Left lobe of liver (tissue), 2 donors: ENCODE data around the gene MICAL2. TPM values are rescaled to one million over a fixed set of nuclear protein-coding genes. Genes with fewer than 3 reads are reported as not detected.

Source experiments
- ATAC-seq: fragments of 200-7000 bp; cut with Tn5 transposase; one replicate; pipeline ENCODE4 v1.9.1; 2020; ENCODE audit warnings: mild to moderate bottlenecking, moderate library complexity
- DNase-seq: peaks from one replicate; pipeline ENCODE4 v3.0.0-alpha.2; 2020; ENCODE audit warnings: low spot score
- total RNA-seq: library from RNA; stranded (reverse); gene quantifications from one replicate; pipeline ENCODE4 v1.2.1, GENCODE V29; 2021
- donor health status: DM: no; HTN: no; CAD: no; lungs with moderate emphysema.
- donor health status: DM: no; HTN: yes; CAD: no.

MICAL2 gene
- total RNA-seq, 1 donor from 2014 or later, result 47.8 TPM

DNA sequence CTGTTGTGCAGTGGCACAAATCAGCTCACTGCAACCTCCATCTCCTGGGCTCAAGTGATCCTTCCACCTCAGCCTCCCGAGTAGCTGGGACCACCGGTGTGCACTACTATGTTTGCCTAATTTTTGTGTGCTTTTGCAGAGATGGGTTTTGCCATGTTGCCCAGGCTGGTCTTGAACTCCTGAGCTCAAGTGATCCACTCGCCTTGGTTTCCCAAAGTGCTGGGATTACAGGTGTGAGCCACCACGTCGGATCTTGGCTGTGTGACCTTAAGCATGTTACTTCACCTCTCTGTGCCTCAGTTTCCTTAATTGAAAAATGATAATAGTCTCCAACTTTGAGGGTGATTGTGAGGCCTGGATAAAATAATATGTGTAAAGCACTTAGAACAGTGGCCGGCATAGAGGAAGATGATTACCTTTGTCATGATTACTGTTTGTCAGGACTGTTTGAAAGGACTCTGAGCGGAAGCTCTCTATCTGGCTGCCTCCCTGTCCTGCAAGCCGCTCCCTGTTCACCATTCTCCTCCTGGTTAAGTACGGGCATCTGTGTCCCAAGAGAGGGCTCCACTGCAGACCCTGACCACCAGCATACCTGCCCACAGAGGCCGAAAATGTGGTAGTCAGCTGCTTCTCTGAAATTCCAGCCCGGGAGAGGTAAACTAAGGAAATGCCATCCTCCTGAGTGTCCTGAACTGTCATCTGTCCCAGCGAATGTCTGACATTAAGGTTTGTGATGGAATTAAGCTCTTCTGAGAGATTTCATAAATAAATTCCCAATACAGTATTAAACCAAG lies 73.6 kb downstream of the MICAL2 start:
- no peak for ATAC-seq
- no peak for DNase-seq

DNA sequence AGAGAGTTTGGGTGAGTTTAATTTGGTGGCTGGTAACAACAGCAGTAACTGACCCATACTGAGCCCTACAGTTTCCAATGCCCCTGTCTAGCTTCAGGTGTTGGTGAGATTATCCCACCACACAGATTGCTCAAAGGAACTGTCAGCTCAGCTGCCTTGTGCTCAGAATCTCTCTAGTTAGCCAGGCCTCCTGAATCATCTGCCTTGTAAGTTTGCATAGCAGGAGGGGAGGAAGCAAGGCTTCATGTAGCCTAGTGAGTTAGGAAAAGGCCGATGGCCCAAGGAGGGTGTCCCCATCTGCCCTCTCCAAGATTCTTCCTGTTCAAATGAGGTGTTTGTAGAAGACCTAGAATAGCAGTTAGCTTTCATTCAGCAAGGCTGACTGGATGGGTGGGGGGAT lies 74.3 kb downstream of the MICAL2 start:
- no peak for DNase-seq
- ATAC-seq, result no peak

DNA sequence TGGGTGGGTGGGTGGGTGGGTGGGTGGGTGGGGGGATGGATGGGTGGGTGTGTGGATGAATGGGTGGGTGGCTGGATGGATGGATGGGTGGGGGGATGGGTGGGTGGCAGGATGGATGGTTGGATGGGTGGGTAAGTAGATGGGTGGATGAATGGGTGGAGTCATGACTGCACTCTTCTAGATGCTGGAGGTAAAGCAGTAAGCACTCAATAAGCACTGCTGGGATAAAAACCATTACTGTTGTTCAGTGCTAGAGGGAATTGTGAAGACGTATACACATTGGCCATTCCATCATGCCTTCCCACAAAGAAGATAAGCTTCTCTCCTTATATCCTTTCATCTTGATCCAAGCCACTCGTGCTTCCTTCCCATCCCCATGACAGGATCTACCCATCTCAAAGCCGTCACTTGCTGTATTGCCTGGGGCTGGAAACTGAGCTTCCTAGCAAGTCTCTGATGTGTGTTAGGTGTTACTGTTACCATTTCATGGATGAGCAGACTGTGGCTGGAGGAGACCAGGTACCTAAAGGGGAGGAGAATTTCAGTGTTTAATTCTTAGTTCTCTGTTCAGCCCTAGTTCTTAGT lies 74.8 kb downstream of the MICAL2 start:
- no peak for DNase-seq
- no peak for ATAC-seq

DNA sequence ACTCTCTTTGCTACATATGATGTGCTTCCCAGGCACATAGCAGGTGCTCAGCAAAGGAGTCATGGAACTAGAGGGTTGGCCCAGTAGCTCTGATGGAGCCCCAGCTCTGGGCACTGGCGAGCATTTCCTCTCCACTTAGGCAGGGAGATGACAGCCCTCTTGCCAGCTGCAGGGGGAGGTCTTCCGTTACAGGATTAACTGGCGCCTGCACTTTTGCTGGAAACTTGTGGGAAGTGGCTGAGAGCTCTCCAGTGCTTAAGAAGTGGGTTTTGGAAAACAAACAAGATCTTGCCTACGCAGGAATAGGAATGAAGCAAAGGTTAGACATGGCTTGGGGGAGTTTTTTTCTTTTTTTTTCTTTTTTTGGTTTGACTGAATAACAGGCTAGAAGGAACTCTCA lies 75.5 kb downstream of the MICAL2 start:
- DNase-seq (no peak), ATAC-seq (no peak)

DNA sequence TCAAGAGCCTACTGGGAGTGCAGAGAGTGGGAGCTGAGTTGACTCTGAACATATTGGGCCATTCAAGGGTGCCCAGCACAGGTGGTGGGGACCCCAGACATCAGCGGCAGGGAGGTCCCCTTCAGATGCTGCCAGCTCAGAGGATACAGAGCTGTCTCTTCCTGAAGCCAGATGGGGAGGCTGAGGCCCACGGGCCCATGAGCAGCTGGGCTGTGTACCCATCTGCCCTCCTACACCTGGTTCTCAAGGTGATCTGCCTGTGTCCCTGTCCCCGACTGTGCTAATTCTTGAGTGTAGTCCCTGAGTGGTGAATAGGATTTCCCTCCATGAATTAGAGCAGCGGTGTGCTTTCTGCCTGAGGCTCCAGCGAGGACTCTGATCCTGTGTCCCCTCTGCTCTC lies 76.3 kb downstream of the MICAL2 start:
- no peak for ATAC-seq
- no peak for DNase-seq

DNA sequence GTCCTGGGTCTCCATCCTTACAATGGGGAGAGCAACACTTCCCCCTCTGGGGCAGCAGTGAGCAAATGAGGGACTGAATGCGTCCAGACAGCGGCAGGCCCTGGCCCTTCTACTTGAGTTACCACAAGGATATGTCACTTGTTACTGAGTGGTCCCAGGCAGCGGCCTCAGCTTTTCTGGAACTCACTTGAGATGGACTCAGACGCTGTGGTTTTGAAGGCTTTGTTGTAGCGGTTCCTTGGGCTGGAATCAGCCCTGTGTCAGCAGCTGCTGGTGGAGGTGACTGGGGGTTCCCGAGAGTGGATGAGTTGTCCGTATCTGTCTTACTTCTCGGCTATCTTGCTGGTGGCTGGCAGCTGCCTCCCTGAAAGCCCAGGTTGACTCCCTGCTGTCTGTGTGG lies 77.0 kb downstream of the MICAL2 start:
- DNase-seq (no peak), ATAC-seq (no peak)

DNA sequence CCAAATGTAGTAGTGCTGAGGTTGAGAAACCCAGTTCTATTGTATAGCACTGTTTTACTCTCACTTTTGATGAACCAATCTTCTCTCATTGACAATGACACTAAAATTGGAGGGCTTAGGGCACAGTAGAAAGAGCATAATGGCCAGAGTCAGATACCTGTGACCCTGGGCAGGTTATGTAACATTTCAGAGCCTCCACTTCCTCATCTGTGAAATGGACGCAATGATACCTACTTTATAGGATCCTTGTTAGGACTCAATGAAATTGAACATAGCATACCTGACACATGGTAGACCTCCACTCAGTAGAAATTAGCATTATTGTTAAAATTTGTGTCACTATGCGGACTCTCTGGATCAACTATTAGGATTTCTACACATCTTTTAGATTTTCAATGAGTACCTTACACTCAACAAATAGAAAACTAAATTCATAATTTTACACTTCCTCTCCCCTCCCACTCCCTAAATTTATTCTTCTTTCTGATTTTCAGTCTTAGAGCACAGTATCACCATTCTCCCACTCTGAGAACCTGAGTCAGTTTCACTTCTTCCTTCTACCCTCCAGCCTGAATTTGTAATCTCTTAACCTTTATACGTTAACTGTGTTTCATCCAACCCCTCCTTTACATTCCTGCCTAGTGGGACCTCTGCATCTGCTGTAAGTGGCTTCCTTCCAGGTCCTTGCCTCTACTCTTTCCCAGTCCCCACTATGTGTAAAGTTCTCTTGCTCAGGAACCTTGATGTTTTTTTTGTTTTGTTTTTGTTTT lies 78.3 kb downstream of the MICAL2 start:
- DNase-seq (no peak), ATAC-seq (no peak)

DNA sequence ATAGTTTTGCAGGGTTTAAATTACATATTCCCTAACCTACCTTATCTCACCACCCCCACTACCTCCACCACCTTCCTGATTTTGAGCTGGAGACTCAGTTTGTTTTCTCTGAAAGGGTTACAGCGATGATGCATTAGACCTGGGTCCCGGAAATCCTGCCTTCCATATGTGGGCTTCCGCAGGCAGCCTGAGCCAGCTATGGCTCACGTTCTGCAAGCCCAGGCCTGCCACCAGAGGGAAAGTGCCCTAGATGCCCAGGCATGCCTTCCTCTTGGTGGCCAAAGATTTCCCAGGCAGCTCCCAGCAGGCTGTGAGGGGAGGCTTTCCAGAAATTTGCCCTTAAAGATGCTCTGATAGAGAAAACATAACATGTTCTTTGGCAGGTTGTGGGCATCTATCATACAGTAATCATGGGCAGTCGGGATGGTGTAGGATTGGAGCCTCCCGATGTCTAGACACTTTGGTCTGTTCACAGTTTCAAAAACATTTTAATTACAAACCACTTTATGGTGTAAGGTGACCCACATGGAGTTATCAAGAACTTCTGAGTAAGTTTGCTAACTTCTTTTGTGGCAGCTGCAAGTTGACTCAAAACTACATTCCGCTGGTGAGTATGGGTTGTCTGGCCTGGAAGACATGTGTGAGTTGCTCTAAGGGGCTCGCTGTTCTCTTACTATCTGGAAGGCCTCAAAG lies 79.3 kb downstream of the MICAL2 start:
- DNase-seq (no peak), ATAC-seq (no peak)

DNA sequence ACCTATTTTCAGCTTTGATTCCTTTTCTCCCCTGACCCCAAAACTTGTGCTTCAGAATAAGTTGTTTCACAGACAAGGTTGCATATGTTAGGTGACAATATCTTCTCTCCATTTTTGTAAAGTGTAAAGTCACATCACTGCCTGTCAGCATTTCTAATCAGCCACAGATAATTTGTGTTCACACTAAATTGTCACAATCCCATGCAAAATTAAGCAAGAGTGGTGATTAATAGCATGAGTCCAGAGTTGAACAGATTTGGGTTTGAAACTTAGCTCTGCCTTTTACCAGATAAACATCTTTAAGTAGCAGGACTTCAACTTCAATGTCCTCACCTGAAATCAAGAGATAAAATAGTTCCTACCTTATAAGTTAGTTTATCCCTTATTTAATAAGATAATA lies 80.1 kb downstream of the MICAL2 start:
- DNase-seq (no peak), ATAC-seq (no peak)

DNA sequence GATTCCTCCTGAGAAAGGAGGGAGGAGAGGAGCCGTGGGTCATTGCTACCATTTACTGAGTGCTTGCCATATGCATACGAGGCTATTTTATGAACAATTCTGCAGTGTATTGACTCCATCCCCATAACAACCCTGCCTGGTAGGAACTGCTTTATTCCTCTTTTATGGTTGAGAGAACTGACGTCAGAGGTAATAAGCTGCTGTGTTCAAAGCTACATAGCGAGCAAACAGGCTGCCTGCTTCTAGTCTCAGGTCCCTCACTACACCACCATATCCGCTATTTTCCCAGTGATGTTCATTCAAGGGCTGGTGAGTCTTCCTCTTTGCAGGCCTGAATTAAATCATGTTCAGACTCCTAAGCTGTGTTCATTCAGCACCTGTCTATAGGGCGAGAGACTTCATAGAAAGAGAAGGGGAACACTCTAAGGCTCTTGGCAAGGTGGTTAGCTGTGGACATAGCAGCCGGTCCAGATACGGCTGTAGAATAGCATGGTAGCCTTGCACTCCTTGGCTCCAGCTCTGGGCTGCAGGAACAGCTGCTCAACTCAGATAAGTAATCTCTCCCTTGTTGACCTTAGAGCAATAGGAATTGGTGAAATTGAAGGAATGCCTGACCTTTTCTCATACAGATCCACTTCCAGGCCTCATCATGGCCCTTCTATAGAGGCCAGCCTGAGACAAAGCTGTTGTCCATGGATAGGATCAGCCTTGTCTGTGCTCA lies 82.6 kb downstream of the MICAL2 start:
- no peak for ATAC-seq
- DNase-seq, result no peak

DNA sequence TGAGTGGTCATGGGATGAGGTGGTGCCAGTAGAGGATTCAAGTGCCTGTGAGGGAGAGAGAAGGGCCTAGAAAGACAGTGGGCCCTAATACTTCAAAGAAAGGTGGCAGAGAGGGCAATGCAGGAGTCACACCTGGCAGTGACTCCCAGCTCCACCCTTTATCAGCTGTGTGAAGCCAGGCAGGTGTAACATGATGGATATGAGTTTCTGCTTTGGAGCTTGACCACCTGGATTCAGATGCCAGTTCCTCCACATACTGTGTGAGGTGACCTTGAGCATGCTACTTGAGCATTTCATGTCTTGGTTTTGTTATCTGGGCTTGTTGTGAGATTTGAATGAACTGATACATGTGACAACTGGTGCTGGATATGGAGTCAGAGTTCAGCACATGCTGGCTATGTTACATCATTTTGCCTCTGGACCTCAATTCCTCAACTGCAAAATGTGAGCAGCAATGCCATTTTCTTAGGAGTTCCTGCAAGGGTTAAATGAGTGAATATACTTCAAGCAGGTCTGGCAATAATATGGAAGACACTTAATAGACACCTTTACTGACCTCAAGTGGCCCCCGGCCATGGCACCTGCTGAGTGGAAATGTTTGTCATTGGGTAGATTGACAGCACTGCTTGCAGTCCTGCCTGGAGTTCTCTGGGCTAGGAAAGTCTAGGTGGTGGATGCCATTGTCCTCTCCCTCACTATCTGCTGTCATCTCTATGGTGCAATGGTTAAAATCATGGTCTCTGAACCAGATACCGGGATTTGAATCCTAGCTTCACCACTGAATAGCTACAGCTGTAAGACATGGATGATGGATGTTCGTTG lies 83.3 kb downstream of the MICAL2 start:
- ATAC-seq (peak; percentile 20), DNase-seq (no peak)

DNA sequence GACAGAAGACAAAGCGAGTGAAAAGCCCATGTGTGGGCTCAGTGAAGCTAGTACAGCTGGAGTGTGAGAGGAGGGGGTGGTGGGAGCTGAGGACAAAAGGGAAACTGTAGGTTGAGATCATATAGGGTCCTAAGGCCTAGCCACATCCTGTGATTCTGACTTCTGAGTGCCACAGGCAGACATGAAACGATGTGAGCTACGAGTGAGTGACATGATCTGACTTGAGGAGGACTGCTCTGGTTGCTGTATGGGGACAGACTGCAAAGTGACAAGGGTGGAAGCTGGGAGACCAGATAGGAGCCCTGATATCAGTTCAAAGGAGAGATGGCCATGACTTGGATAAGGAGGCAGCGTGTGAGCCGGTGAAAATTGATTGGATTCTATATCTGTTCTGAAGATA lies 85.4 kb downstream of the MICAL2 start:
- no peak for DNase-seq
- no peak for ATAC-seq

DNA sequence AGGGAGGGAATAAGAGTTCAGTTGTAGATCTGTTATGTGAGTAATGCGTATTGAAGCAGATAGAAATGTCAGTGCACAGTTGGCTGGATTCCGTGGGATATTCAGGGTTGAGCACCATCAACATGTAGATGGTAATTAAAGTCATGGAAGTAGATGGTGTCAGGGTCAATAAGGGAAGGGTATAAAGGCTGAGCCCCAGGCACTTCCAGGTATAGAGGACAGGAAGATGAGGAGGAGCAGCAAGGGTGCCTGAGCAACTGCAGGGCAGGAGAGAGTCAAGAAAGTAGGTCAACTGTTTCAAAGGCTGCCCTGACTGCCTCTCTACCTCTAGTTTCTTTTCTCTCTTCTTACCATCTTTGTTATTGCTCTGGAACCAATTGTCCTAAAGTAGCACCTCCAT lies 85.9 kb downstream of the MICAL2 start:
- ATAC-seq, result no peak
- no peak for DNase-seq

DNA sequence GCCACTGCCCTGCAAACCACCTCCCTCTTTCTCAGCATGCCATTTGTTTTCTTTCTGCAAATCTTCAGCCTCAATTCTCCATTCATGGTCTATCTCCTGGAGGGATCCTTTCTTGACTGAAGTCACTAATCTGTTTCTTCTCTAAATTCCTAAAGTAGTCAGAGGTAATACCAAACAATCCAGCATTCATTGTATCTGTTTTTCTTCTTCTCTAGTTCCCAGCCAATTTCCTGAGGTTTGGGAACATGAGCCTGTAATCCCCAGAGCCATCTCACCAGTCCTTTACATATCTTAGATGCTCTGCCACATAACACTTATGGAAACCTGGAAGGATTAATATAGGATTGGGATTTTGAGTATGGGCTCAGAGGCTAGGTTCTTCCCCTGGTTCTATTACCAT lies 86.5 kb downstream of the MICAL2 start:
- ATAC-seq (no peak), DNase-seq (no peak)

DNA sequence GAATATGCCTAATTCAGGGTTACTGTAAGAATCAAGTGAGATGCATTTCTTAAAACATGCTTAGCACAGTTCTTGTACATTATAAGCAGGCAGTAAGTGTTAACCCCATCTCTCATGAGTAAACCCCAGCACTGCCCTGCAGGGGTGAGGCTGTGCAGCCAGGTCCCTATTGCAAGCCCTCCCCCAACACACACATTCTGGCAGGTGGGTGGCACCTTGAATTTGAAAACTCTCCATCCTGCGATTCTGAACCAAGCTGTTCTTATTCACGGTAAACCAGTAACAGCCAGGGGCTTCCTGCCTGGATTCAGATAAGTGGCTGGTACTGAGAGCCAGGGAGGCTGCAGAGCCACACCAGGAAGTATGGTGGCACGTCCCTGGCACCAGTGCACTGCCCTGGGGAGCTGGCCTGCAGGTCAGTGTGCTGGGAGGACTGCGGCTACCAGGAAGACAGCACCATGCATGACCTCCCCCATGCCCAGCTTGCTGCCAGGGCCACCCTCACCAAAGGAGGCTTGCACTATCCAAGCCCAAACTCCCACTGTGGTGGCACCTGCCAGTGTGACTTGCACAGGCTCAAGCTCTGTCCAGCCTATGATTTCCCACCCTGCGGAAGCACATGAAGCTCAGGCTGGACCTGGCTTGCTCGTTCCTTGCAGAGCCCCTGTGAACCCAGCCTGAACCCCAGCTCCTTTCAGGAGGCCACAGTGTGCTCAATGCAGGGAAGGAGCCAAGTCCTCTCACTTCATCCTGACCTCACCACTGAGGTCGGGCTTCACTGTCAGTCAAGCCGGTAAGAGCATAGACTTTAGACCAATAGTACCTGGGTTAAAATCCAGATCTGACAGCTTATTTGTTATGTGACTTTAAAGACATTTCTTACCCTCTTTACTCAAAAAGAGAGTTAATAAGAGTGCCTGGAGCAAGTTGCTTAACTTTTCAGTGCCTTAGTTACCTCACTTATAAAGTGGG lies 88.1 kb downstream of the MICAL2 start:
- DNase-seq, result peak; percentile 42
- ATAC-seq, result peak; percentile 41

DNA sequence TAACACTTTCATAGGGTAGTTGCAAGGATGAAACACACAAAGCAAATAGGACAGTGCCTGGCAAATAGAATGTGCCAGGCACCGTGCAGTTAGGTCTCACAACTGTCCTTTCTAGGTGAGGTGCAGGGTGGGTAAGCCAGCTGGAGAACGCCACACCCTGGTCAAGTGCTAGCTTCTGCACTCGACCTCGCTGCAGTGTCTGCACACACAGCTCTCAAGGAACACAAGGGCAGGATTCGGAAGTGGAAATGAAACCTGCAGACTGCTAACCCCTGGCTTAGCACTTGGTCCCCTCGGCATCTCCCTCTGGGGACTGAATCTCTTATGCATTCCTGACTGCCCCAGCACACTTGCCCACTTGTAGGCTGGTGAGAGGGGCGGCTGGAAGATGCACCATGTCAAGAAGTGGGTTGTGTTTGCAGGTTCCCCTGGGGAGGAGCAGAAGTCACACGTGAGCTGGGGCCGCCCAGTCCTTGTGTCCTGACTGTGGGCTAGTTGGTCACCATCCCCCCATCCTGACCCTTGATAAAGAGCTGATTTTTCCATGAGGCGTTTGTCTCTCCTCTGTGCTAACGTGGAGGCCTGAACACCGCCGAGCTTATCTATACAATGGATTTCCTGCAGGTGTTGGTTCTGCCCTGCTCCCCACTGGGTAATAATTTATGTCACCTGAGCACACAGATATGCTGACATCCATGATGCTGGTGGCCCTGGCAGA lies 89.0 kb downstream of the MICAL2 start:
- ATAC-seq (no peak), DNase-seq (no peak)

DNA sequence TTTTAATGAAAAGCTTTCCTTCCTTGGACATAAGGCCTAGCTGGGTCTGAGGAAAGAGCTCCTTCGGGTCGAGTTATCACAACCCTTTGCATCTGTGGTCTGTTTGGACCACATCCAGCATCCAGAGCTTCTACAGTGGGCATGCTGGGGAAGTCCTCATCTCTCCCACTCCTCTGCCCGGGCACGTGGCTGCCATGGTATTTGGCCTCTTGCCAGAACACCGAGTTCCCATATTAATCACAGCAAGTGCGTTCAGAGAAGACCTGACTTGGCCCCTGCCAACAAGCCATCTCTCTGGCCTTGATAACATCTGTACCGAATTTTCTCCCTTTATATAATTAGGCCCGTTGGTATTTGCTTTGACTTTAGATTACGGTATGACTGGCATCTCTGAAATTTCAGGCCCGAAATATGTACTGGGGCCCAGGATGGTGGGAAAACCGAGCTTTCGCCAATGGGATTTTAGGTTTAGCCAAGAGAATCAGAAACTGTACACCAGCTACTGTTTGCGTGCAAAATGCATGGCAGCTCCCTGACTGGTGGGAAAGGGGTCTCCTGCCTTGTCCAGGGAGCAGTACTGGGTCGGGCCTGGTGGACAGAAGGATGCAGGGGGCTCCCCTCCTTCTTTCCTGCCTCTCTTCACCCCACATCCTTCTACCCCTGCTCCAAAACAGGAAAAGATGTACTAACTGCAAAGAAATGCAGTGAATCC lies 90.0 kb downstream of the MICAL2 start:
- no peak for DNase-seq
- ATAC-seq, result no peak
